Fibroblast of lung (primary cell): ENCODE data around the gene STIMATE. TPM values are rescaled to one million over a fixed set of nuclear protein-coding genes. Genes with fewer than 3 reads are reported as not detected.
A peak's percentile ranks its signal among the peaks of the same experiment; 100 is the strongest.

ENCODE experiments used
- DNase-seq, 2 donors: peaks; one replicate each; pipeline versions ENCODE4 v3.0.0 to v3.0.0-alpha.2; 2010; ENCODE audit warnings: low read depth in 2 of 2
- H2AFZ ChIP-seq: 2 replicates; pipeline ENCODE4 v1.5.1; 2012; ENCODE audit warnings: low read length, control low read depth, inconsistent platforms
- H3K27ac ChIP-seq: 2 replicates; pipeline ENCODE4 v1.5.1; 2011; ENCODE audit warnings: low read length, control low read depth; ENCODE audit not compliant: insufficient read depth
- H3K27me3 ChIP-seq: 2 replicates; pipeline ENCODE4 v1.5.1; 2011; ENCODE audit warnings: mild to moderate bottlenecking, low read length; ENCODE audit not compliant: control insufficient read depth, insufficient read depth
- H3K36me3 ChIP-seq: 2 replicates; pipeline ENCODE4 v1.5.1; 2011; ENCODE audit warnings: low read length; ENCODE audit not compliant: control insufficient read depth, insufficient read depth
- H3K4me1 ChIP-seq: 2 replicates; pipeline ENCODE4 v1.5.1; 2011; ENCODE audit warnings: low read length; ENCODE audit not compliant: control insufficient read depth, insufficient read depth; ENCODE audit errors: extremely low read depth
- H3K4me2 ChIP-seq: 2 replicates; pipeline ENCODE4 v1.5.1; 2011; ENCODE audit warnings: low read length, control low read depth; ENCODE audit not compliant: insufficient read depth; ENCODE audit errors: extremely low read depth
- H3K4me3 ChIP-seq, 4 experiments: fragments of 200-600 bp in 1 of 4; sonication (generic) in 1 of 4; replicated peaks in 1 of 4; 2 replicates each; pipeline ENCODE4 v1.5.1; 2011 to 2016; ENCODE audit warnings: low read length in 4 of 4, low read depth in 3 of 4, mild to moderate bottlenecking in 3 of 4, control low read depth in 2 of 4, inconsistent platforms in 1 of 4, mixed read lengths in 1 of 4; ENCODE audit not compliant: insufficient read depth in 1 of 4; ENCODE audit errors: control extremely low read depth in 1 of 4
- H3K79me2 ChIP-seq: 2 replicates; pipeline ENCODE4 v1.5.1; 2012; ENCODE audit warnings: mild to moderate bottlenecking, low read length, inconsistent platforms; ENCODE audit not compliant: control insufficient read depth, insufficient read depth
- H3K9ac ChIP-seq: 2 replicates; pipeline ENCODE4 v1.5.1; 2011; ENCODE audit warnings: mild to moderate bottlenecking, low read length, control low read depth; ENCODE audit not compliant: insufficient read depth
- H3K9me3 ChIP-seq: 2 replicates; pipeline ENCODE4 v1.5.1; 2012; ENCODE audit warnings: low read depth, low read length; ENCODE audit not compliant: control insufficient read depth, insufficient read depth
- H4K20me1 ChIP-seq: 2 replicates; pipeline ENCODE4 v1.5.1; 2011; ENCODE audit warnings: low read length; ENCODE audit not compliant: control insufficient read depth, insufficient read depth; ENCODE audit errors: extremely low read depth
- EZH2 ChIP-seq: IDR thresholded peaks from 2 replicates; pipeline ENCODE4 v1.5.1; 2012; ENCODE audit warnings: low read length, control low read depth, mild to moderate bottlenecking; ENCODE audit errors: missing control alignments
- polyA plus RNA-seq, 2 donors: library from polyadenylated mRNA; depleted of rRNA in 1 of 2; stranded (reverse) in 1 of 2; unstranded in 1 of 2; fragments of >200 nt; gene quantifications; 2 replicates each; pipeline ENCODE4 v1.2.1, GENCODE V29; 2011 to 2012; ENCODE audit warnings: missing spikeins in 1 of 2
- total RNA-seq: library from RNA; depleted of rRNA; stranded (reverse); fragments of >200 nt; gene quantifications from 2 replicates; pipeline ENCODE4 v1.2.1, GENCODE V29; 2014
- TF ChIP-seq, protein P1 (sequence below), 2 donors: IDR thresholded peaks in 1 of 2; conservative IDR thresholded peaks in 1 of 2; 1 replicate in 1 of 2; 2 replicates in 1 of 2; pipeline ENCODE4 v1.5.1; 2011 to 2012; ENCODE audit warnings: low read length in 2 of 2, control low read depth in 1 of 2, inconsistent platforms in 1 of 2, low read depth in 1 of 2, mild to moderate bottlenecking in 1 of 2

The STIMATE gene
- total and polyA plus RNA-seq, 2 donors (not counting 1 experiment from before 2014, with no cell fraction given): 11.6 to 13.0 TPM

DNA sequence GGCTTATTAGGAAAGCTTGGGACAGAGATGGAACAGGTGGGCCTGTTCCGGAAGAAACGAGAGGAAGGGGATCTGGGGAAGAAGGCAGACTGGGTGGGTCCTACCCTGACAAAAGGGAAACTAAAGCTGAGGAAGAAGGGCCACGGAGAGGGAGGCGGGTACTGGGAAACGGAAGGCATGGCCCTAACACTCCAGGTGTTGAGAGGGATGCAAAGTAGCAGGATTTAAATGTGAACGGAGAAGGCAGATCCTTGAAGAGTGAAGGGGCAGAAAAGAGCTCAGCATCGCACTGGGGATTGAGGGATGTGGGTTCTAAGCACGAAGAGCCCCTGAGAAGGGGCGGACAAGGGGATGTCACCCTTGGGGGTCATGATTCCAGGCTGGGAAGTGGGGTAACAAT lies 735 bp downstream of the STIMATE start:
- Histone ChIP-seq H3K79me2 (peaks cover 4% of the 10 kb centered on the region), H2AFZ (peak overlapping the region; percentile 22), H3K9me3 (no peaks in the 10 kb centered on the region), H3K27ac (no peak overlapping the region), H3K36me3 (no peaks in the 10 kb centered on the region), H3K27me3 (no peaks in the 10 kb centered on the region), H3K4me2 (peak overlapping the region; percentile 99), H4K20me1 (no peaks in the 10 kb centered on the region), H3K4me1 (peaks cover 6% of the 10 kb centered on the region), H3K9ac (no peak overlapping the region), H3K4me3 (peak overlapping the region; percentile 64 to 92 (median 86))
- no peak for DNase-seq
- TF ChIP-seq, protein P1, sequence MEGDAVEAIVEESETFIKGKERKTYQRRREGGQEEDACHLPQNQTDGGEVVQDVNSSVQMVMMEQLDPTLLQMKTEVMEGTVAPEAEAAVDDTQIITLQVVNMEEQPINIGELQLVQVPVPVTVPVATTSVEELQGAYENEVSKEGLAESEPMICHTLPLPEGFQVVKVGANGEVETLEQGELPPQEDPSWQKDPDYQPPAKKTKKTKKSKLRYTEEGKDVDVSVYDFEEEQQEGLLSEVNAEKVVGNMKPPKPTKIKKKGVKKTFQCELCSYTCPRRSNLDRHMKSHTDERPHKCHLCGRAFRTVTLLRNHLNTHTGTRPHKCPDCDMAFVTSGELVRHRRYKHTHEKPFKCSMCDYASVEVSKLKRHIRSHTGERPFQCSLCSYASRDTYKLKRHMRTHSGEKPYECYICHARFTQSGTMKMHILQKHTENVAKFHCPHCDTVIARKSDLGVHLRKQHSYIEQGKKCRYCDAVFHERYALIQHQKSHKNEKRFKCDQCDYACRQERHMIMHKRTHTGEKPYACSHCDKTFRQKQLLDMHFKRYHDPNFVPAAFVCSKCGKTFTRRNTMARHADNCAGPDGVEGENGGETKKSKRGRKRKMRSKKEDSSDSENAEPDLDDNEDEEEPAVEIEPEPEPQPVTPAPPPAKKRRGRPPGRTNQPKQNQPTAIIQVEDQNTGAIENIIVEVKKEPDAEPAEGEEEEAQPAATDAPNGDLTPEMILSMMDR (conservative IDR thresholded peaks at IDR 0.05 in 1 of 2, IDR thresholded peaks at IDR 0.05 in 1 of 2; ENCODE audit: low read depth in 1 of 2, low read length in 2 of 2): no peak
- TF ChIP-seq EZH2: no peak

DNA sequence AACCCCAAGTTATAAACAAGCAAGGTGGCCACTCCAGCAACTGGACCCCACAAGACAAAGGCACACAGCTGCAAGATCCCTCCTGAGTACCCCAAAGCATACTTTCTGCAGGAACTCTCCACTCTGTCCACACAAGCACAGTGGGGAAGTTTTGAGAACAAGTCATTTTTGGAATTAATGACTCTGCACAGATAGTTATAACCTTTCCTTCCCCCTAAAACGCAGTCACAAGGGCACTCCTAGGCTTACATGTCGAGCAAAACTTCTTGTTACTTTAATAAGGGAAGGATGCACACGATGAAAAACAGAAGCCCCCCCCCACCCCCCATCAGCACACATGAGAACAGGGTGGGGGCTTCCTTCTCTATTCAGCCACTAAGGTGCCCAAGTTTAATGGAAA lies 1.2 kb downstream of the STIMATE start:
- no peak overlapping the region for H3K27ac ChIP-seq
- peak overlapping the region; percentile 64 to 92 (median 86) for H3K4me3 ChIP-seq
- peak overlapping the region; percentile 99 for H3K4me2 ChIP-seq
- H3K9me3 ChIP-seq: no peaks in the 10 kb centered on the region
- TF ChIP-seq EZH2: no peak
- TF ChIP-seq, protein P1 (conservative IDR thresholded peaks at IDR 0.05 in 1 of 2, IDR thresholded peaks at IDR 0.05 in 1 of 2; ENCODE audit: low read depth in 1 of 2, low read length in 2 of 2): no peak
- no peaks in the 10 kb centered on the region for H3K36me3 ChIP-seq
- no peaks in the 10 kb centered on the region for H3K27me3 ChIP-seq
- H2AFZ ChIP-seq: no peak overlapping the region
- peaks cover 8% of the 10 kb centered on the region for H3K4me1 ChIP-seq
- no peak for DNase-seq
- H3K79me2 ChIP-seq: peaks cover 6% of the 10 kb centered on the region
- no peak overlapping the region for H3K9ac ChIP-seq
- no peaks in the 10 kb centered on the region for H4K20me1 ChIP-seq

DNA sequence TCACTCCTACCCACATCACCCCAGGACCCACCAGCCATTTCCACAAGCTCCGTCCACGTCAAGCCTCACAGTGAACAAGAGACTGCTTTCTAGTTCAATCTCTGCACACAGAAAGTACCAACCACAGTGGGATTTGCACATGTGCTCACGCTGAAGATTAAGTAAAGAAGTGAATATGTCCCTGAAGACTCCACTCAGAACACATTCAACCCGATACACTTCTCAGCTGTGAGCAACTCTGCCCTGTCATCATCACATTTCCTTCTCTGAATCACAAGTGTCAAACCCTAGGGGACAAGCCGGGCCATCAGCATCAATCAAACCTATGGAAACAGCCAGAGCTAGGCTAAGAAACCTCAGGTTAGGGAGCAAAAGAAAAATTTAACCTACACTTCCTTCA lies 1.9 kb downstream of the STIMATE start:
- no peak for DNase-seq
- Histone ChIP-seq H3K79me2 (peaks cover 7% of the 10 kb centered on the region), H3K4me3 (no peak overlapping the region), H3K9ac (no peak overlapping the region), H3K4me1 (peaks cover 10% of the 10 kb centered on the region), H2AFZ (no peak overlapping the region), H3K27ac (no peak overlapping the region), H4K20me1 (no peaks in the 10 kb centered on the region), H3K4me2 (no peak overlapping the region), H3K9me3 (no peaks in the 10 kb centered on the region), H3K36me3 (no peaks in the 10 kb centered on the region), H3K27me3 (no peaks in the 10 kb centered on the region)
- TF ChIP-seq, protein P1 (conservative IDR thresholded peaks at IDR 0.05 in 1 of 2, IDR thresholded peaks at IDR 0.05 in 1 of 2; ENCODE audit: low read depth in 1 of 2, low read length in 2 of 2): no peak
- TF ChIP-seq EZH2: no peak
